ENCODE data around the gene NRSN2. TPM values are rescaled to one million over a fixed set of nuclear protein-coding genes. Genes with fewer than 3 reads are reported as not detected.

Gene NRSN2
- total and polyA plus RNA-seq, 2 of the 4 experiments (the other 2 are of a cell fraction), result 9.9 to 101 TPM

DNA sequence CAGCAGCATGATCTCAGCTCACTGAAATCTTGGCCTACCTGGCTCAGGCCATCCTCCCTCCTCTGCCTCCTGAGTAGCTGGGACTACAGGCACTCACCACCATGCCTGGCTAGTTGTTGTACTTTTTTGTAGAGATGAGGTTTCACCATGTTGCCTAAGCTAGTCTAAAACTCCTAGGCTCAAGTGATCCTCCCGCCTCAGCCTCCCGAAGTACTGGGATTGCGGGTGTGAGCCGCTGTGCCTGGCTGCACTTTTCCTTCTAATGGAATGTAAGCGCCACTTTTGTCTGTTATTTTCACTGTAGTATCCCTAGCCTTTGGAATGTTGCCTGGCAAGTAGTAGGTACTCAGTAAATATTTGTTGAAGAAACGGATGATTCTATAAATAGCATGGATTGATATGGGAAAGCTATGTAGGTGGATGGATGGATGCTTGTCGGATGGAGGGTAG, 23.3 kb downstream of the NRSN2 start:
- Histone ChIP-seq H3K56ac (ENCODE audit: extremely low read depth, insufficient read depth, low read length) (no peak overlapping the region), H2BK15ac (ENCODE audit: low read depth, low read length) (peak overlapping the region; percentile 98; the same call in 1 of the 3 replicates), H3K27ac (ENCODE audit: insufficient read depth, low read length) (no peak overlapping the region), H3K4ac (ENCODE audit: low read depth, low read length) (peak overlapping the region; percentile 50; the same call in 1 of the 2 replicates), H4K5ac (ENCODE audit: low read depth, low read length) (no peak overlapping the region; the same call in 1 of the 2 replicates), H4K20me1 (ENCODE audit: insufficient read depth, low read length) (no peaks in the 10 kb centered on the region), H3K14ac (replicated peaks; ENCODE audit: low read depth, low read length) (no peak overlapping the region; the same call in 1 of the 2 replicates), H3K4me2 (ENCODE audit: low read depth, low read length) (no peak overlapping the region), H3K4me1 (ENCODE audit: control insufficient read depth, insufficient read depth, low read length) (peaks cover 21% of the 10 kb centered on the region), H3K9me3 (ENCODE audit: control insufficient read depth, insufficient read depth, low read length) (no peaks in the 10 kb centered on the region), H2AK9ac (replicated peaks; ENCODE audit: low read depth, low read length, poor library complexity) (no peak overlapping the region), H3K36me3 (ENCODE audit: control insufficient read depth, insufficient read depth, low read length) (no peaks in the 10 kb centered on the region), H4K8ac (ENCODE audit: low read depth in 2 of 2, low read length in 2 of 2) (no peak overlapping the region), H2BK20ac (ENCODE audit: low read depth, low read length) (peak overlapping the region; percentile 4; the same call in 1 of the 2 replicates), H4K91ac (ENCODE audit: insufficient read depth, low read depth, low read length) (no peak overlapping the region), H2AFZ (replicated peaks; ENCODE audit: low read length, poor library complexity) (no peak overlapping the region), H3K23ac (ENCODE audit: low read depth, low read length) (no peak overlapping the region), H3K18ac (ENCODE audit: low read depth, low read length) (no peak overlapping the region), H3K9me1 (ENCODE audit: insufficient read depth, low read length) (peaks cover 20% of the 10 kb centered on the region), H2BK120ac (ENCODE audit: low read depth, low read length) (peak overlapping the region; percentile 17; the same call in 1 of the 2 replicates), H3K4me3 (ENCODE audit: insufficient read depth, low read depth, low read length) (no peak overlapping the region), H2BK5ac (ENCODE audit: low read depth, low read length, poor library complexity, severe bottlenecking) (no peak overlapping the region), H3K9ac (ENCODE audit: low read depth, low read length) (no peak overlapping the region), H2AK5ac (ENCODE audit: low read depth, low read length) (peak overlapping the region; percentile 77; the same call in 1 of the 2 replicates), H3K79me1 (ENCODE audit: low read depth in 1 of 2, low read length in 2 of 2) (peaks cover 0 to 4% of the 10 kb centered on the region in 2 experiments; a peak in 1 of 4 replicates), H3K27me3 (ENCODE audit: control insufficient read depth, insufficient read depth, low read length) (no peaks in the 10 kb centered on the region)
- 0% methylated on average over 1 of the region's 7 CpGs; no CpG with 5 or more reads in 1 of the 2 experiments for WGBS, 2 experiments (ENCODE audit: extremely low coverage in 2 of 2, insufficient read length in 1 of 2)
- no TSS peak for BruUV-seq (replicated peaks)
- ChIA-PET POLR2A (ENCODE audit: unreplicated experiment) (no interaction called here), CTCF (no interaction called here)
- TF ChIP-seq USF2 (IDR thresholded peaks at IDR 0.05; ENCODE audit: low read depth, low read length) (no peak), CEBPB (IDR thresholded peaks at IDR 0.05; ENCODE audit: low read depth, low read length) (no peak)
- ATAC-seq (ENCODE audit: low read depth) (no peak), DNase-seq (no peak)
- dilution Hi-C loops (cut with HindIII; ENCODE audit: low sequenced_read_pairs, unreplicated experiment) (no loop called here), intact Hi-C loops (cut with micrococcal nuclease) (no loop called here), in situ Hi-C loops (cut with MboI; ENCODE audit: low sequenced_read_pairs) (no loop called here)

All from IMR-90 (cell line).